Neural crest cell (in vitro differentiated cells): Measurements from ENCODE around the gene ESPL1. TPM values are rescaled to one million over a fixed set of nuclear protein-coding genes. Genes with fewer than 3 reads are reported as not detected.

Experiments
- DNase-seq: peaks from one replicate; pipeline ENCODE4 v3.0.0; 2021; ENCODE audit warnings: low read depth, mixed read lengths, low spot score
- H3K27ac Mint-ChIP-seq: one replicate; pipeline ENCODE4 v1.8.0; 2021; ENCODE audit warnings: mild to moderate bottlenecking, mixed read lengths; ENCODE audit not compliant: unreplicated experiment
- H3K27me3 Mint-ChIP-seq: 2 replicates; pipeline ENCODE4 v1.8.0; 2021; ENCODE audit warnings: low read depth, mild to moderate bottlenecking, mixed read lengths
- H3K36me3 Mint-ChIP-seq: 2 replicates; pipeline ENCODE4 v1.8.0; 2021; ENCODE audit warnings: low read depth, mild to moderate bottlenecking, mixed read lengths
- H3K4me1 Mint-ChIP-seq: 2 replicates; pipeline ENCODE4 v1.8.0; 2021; ENCODE audit warnings: mixed read lengths
- H3K4me3 Mint-ChIP-seq: one replicate; pipeline ENCODE4 v1.8.0; 2021; ENCODE audit warnings: mild to moderate bottlenecking, mixed read lengths
- H3K9me3 Mint-ChIP-seq: 2 replicates; pipeline ENCODE4 v1.8.0; 2021; ENCODE audit warnings: mixed read lengths
- total RNA-seq: library from RNA; stranded (reverse); gene quantifications from 2 replicates; pipeline ENCODE4 v1.2.1, GENCODE V29; 2021
- TF ChIP-seq, protein P1 (sequence below): fragments of 200-600 bp; sonication (generic); conservative IDR thresholded peaks from 2 replicates; pipeline ENCODE4 v1.5.0; 2021; ENCODE audit warnings: antibody characterized with exemption, mild to moderate bottlenecking

ESPL1 gene
- total RNA-seq, 1 donor from 2014 or later: 65.8 TPM

DNA sequence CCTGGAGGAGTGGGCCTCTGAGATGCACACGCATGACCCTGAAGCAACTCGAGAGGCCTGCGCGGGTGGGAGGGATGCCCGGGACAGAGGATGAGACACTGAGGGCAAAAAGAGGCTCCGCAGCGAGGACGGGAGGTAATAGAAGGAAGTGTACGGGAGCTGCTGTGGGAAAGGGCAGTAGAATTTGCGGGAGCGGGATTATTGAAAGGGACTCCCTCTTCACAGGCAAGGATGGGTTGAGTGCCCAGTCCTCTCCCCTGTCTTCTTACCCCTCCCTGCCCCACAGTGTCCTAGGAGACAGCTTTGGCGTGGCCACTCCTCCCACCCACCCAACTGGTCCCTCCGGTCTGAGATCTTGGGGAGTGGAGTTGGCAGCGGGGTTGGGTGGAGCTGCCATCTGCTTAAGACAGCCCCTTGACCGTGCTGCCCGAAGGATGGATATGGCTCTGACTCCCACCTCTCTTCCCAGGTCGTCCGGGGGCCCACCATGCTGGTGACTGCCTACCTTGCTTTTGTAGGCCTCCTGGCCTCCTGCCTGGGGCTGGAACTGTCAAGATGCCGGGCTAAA lies 15.7 kb upstream of the ESPL1 start:
- Mint-ChIP-seq H3K27ac (peak overlapping the region; percentile 95), H3K27me3 (no peaks in the 10 kb centered on the region), H3K4me3 (peak overlapping the region; percentile 95), H3K36me3 (no peaks in the 10 kb centered on the region), H3K4me1 (peaks cover 28% of the 10 kb centered on the region), H3K9me3 (no peaks in the 10 kb centered on the region)
- no peak for DNase-seq
- TF ChIP-seq, protein P1, sequence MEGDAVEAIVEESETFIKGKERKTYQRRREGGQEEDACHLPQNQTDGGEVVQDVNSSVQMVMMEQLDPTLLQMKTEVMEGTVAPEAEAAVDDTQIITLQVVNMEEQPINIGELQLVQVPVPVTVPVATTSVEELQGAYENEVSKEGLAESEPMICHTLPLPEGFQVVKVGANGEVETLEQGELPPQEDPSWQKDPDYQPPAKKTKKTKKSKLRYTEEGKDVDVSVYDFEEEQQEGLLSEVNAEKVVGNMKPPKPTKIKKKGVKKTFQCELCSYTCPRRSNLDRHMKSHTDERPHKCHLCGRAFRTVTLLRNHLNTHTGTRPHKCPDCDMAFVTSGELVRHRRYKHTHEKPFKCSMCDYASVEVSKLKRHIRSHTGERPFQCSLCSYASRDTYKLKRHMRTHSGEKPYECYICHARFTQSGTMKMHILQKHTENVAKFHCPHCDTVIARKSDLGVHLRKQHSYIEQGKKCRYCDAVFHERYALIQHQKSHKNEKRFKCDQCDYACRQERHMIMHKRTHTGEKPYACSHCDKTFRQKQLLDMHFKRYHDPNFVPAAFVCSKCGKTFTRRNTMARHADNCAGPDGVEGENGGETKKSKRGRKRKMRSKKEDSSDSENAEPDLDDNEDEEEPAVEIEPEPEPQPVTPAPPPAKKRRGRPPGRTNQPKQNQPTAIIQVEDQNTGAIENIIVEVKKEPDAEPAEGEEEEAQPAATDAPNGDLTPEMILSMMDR: no peak

DNA sequence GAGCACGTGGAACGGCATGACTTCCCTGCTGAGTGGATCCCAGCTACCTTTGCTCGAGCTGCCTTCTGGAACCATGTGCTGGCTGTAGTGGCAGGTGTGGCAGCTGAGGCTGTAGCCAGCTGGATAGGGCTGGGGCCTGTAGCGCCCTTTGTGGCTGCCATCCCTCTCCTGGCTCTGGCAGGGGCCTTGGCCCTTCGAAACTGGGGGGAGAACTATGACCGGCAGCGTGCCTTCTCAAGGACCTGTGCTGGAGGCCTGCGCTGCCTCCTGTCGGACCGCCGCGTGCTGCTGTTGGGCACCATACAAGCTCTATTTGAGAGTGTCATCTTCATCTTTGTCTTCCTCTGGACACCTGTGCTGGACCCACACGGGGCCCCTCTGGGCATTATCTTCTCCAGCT lies 14.8 kb upstream of the ESPL1 start:
- H3K4me1 Mint-ChIP-seq: peaks cover 28% of the 10 kb centered on the region
- peak overlapping the region; percentile 63 for H3K27ac Mint-ChIP-seq
- no peak for DNase-seq
- H3K27me3 Mint-ChIP-seq: no peaks in the 10 kb centered on the region
- no peaks in the 10 kb centered on the region for H3K36me3 Mint-ChIP-seq
- H3K9me3 Mint-ChIP-seq: no peaks in the 10 kb centered on the region
- TF ChIP-seq, protein P1: no peak
- H3K4me3 Mint-ChIP-seq: peak overlapping the region; percentile 95

DNA sequence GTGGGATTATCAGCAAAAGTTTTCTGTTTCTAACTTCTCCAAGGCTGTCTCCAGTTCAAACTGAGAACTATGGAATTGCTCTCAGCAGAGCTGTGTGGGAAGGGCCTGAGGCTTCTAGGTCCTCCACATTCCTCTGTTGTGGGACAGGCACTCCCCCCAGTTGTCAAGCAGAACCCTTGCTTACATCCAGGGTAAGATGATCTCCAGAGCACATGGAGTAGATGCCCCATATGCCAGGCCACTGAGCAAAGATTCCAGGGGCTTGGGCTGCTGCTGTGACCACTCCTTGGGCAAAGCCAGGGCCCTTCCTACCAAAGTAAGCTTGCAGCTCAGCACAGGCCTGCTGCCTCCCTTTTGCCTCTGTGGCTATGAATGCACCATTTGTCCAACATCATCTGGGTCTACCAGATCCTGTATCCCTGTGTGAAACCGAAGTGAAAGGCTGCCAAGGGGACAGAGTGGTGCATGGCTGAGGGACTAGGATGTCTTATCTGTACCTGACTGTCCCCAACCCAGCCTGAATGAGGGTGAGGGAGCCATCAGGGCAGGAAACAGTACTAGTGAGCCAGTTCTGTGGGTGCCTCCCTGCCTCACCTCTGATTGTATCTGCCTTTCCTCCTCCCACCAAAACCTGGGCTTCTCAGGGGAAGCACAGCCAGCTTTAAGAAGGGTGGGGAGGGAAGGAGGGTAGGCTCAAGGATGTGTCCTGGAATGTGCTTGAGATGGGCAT lies 13.1 kb upstream of the ESPL1 start:
- peak overlapping the region; percentile 41 for H3K4me3 Mint-ChIP-seq
- H3K27me3 Mint-ChIP-seq: no peaks in the 10 kb centered on the region
- no peaks in the 10 kb centered on the region for H3K36me3 Mint-ChIP-seq
- H3K9me3 Mint-ChIP-seq: no peaks in the 10 kb centered on the region
- H3K27ac Mint-ChIP-seq: no peak overlapping the region
- TF ChIP-seq, protein P1: no peak
- DNase-seq: no peak
- peaks cover 28% of the 10 kb centered on the region for H3K4me1 Mint-ChIP-seq

DNA sequence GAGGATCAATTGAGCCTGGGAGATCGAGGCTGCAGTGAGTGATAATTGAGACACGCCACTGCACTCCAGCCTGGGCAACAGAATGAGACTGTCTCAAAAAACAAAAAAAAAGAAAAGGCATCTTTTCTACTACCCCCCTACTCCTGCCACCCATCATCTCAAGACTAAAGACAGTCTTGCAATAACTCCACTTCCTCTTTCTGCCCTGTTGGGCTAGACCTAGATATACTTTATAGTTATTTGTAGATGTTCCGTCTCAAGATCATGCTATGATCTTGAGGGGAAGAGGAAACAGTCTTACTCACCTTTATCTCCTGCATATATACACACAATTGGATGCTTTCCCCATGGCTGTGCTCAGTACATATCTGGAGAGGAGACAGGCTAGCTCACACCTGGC lies 12.1 kb upstream of the ESPL1 start:
- TF ChIP-seq, protein P1: no peak
- Mint-ChIP-seq H3K4me1 (peaks cover 27% of the 10 kb centered on the region), H3K27ac (no peak overlapping the region), H3K9me3 (no peaks in the 10 kb centered on the region), H3K36me3 (no peaks in the 10 kb centered on the region), H3K27me3 (no peaks in the 10 kb centered on the region), H3K4me3 (no peak overlapping the region)
- DNase-seq: no peak

DNA sequence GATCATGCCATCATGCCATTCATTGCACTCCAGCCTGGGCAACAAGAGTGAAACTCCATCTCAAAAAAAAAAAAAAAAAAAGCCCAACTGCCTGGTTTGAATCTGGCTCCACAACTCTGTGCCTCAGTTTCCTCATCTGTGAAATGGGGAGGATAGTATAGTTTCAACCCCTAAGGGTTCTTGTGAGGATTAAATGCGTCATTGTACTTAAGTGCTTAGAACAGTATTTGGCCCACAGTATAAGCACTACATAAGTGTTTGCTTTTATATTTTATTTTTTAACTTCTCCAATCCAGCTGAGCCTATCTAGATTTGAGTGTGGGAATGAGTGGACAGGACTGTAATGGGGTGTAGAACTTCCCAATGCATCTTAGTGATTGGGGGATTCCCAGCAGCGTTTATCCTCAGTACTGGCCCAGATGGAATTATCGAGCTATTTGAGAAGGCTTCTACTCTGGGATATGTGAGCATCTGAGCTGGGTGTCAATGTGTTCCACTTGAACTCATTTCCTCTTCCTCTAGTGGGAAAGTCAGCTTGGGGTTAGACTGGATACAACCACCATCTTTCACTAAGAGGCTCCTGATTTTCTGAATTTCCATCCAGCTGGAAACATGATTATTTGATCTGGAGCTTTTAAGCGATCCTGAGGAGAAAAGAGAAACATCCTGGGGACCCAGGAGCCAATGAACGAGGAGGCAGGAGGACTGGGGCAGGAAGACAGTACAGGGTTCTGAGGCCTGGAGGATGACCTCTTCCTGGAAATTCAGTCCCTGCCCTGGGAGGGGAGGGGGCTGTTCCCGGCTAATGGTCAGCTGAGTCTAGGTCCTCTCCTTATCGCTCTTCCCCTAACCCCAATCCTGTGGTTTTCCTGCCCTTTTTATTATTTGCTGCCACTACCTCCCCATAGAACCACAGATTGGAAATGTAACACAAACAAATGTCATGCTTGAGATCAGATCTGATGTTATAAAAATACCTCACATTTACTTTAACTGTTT lies 9.3 kb upstream of the ESPL1 start:
- Mint-ChIP-seq H3K4me1 (peaks cover under 1% of the 10 kb centered on the region), H3K9me3 (no peaks in the 10 kb centered on the region), H3K27ac (no peak overlapping the region), H3K27me3 (no peaks in the 10 kb centered on the region), H3K36me3 (no peaks in the 10 kb centered on the region), H3K4me3 (no peak overlapping the region)
- no peak for DNase-seq
- TF ChIP-seq, protein P1: no peak
